ENCODE measurements around the gene RAB33A. TPM values are rescaled to one million over a fixed set of nuclear protein-coding genes. Genes with fewer than 3 reads are reported as not detected.
A peak's percentile ranks its signal among the peaks of the same experiment; 100 is the strongest.

RAB33A gene
- total and polyA plus RNA-seq, 7 donors: 1.2 to 3.8 (median 1.3) TPM; not detected in 3

DNA sequence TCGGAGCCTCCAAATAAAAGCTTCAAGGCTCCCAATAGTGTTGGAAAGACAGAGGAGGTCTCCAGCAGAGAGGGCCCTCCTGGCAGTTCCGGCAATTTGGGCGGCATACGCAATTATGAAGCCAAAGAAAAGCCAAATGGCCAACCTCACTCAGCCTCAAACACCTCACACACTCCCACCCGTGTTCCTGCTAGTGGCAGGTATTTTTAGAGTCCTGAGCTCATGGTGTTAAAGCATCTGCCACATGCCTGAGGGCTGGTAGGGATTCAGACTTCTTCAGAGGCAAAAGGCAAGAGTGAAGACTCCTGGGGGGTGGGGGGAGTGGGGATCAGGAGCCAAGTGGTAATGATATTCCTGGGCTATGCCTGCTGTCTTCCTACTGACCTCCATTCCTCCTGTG lies 7.4 kb downstream of the RAB33A start:
- intact Hi-C loops (cut with DNase I): no loop called here
- peaks cover 0 to 4% (median 0%) of the 10 kb centered on the region in 4 donors for H3K4me1 ChIP-seq

DNA sequence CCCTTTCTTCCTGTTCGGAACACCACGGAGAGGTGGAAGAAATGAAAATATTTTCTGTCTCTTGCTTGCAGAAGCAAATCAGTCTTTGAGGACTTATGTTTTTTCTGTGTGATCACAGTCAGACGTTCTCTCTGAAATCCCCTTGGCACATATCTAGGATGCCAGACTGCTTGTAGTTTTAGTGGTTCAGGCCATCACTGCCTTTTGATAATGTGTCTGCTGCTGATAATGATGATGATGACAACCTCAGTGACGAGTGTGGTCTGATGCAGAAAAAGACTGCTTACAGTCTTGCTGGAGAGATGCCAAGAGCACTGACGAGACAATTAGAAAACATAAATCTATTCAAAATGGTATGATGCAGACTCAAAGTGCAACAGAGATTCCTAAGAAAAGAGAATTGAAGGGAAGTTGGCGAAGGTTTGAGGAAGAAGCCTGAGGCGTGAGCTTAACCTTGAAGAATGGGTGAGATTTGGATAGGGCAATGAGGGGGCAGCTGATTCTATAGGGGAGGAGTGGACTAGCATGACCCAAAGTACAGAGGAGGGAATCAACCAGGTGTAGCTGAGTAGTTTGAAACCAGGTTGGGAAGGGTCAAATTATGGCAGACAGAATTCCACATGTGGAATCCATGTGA lies 7.9 kb downstream of the RAB33A start:
- H3K4me1 ChIP-seq: no peaks in the 10 kb centered on the region

More for the DNA sequence above, 7.4 kb downstream of the RAB33A start:
- DNase-seq: no peak
- 76 to 88% methylated on average over 5 of the region's 5 CpGs for WGBS, 2 donors
- Histone ChIP-seq H3K4me3 (no peak overlapping the region), H3K36me3 (no peaks in the 10 kb centered on the region), H3K27ac (no peak overlapping the region), H3K27me3 (no peaks in the 10 kb centered on the region), H3K9me3 (no peaks in the 10 kb centered on the region)
- TF ChIP-seq, protein P1, sequence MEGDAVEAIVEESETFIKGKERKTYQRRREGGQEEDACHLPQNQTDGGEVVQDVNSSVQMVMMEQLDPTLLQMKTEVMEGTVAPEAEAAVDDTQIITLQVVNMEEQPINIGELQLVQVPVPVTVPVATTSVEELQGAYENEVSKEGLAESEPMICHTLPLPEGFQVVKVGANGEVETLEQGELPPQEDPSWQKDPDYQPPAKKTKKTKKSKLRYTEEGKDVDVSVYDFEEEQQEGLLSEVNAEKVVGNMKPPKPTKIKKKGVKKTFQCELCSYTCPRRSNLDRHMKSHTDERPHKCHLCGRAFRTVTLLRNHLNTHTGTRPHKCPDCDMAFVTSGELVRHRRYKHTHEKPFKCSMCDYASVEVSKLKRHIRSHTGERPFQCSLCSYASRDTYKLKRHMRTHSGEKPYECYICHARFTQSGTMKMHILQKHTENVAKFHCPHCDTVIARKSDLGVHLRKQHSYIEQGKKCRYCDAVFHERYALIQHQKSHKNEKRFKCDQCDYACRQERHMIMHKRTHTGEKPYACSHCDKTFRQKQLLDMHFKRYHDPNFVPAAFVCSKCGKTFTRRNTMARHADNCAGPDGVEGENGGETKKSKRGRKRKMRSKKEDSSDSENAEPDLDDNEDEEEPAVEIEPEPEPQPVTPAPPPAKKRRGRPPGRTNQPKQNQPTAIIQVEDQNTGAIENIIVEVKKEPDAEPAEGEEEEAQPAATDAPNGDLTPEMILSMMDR (IDR thresholded peaks at IDR 0.05): no peak
- TF ChIP-seq POLR2AphosphoS5 (IDR thresholded peaks at IDR 0.05): no peak
- no peak for TF ChIP-seq EP300 (IDR thresholded peaks at IDR 0.05)
- no peak for TF ChIP-seq POLR2A (IDR thresholded peaks at IDR 0.05)

DNA sequence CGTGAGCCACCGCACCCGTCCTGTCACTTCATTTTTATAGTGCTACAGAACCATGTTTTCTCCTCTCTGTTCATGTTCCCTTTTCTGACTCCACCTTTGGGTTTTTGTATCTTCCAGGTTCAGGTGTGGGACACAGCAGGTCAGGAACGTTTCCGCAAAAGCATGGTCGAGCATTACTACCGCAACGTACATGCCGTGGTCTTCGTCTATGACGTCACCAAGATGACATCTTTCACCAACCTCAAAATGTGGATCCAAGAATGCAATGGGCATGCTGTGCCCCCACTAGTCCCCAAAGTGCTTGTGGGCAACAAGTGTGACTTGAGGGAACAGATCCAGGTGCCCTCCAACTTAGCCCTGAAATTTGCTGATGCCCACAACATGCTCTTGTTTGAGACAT lies 12.4 kb downstream of the RAB33A start:
- WGBS, 2 donors: 90 to 93% methylated on average over 11 of the region's 11 CpGs
- TF ChIP-seq, protein P1 (IDR thresholded peaks at IDR 0.05): no peak
- TF ChIP-seq POLR2A (IDR thresholded peaks at IDR 0.05): no peak
- no peak for TF ChIP-seq EP300 (IDR thresholded peaks at IDR 0.05)
- TF ChIP-seq POLR2AphosphoS5 (IDR thresholded peaks at IDR 0.05): no peak
- Histone ChIP-seq H3K4me3 (no peak overlapping the region), H3K27me3 (no peaks in the 10 kb centered on the region), H3K36me3 (no peaks in the 10 kb centered on the region), H3K4me1 (no peaks in the 10 kb centered on the region), H3K9me3 (no peaks in the 10 kb centered on the region), H3K27ac (no peak overlapping the region)
- no peak for DNase-seq
- intact Hi-C loops (cut with DNase I): no loop called here

More for the DNA sequence above, 7.9 kb downstream of the RAB33A start:
- 56 to 64% methylated on average over 7 of the region's 7 CpGs for WGBS, 2 donors
- Histone ChIP-seq H3K9me3 (no peaks in the 10 kb centered on the region), H3K36me3 (no peaks in the 10 kb centered on the region), H3K27me3 (no peaks in the 10 kb centered on the region), H3K4me3 (no peak overlapping the region), H3K27ac (no peak overlapping the region)
- no peak for DNase-seq
- TF ChIP-seq POLR2AphosphoS5 (IDR thresholded peaks at IDR 0.05): no peak
- TF ChIP-seq, protein P1 (IDR thresholded peaks at IDR 0.05): no peak
- no peak for TF ChIP-seq EP300 (IDR thresholded peaks at IDR 0.05)
- no peak for TF ChIP-seq POLR2A (IDR thresholded peaks at IDR 0.05)
- intact Hi-C loops (cut with DNase I): no loop called here

DNA sequence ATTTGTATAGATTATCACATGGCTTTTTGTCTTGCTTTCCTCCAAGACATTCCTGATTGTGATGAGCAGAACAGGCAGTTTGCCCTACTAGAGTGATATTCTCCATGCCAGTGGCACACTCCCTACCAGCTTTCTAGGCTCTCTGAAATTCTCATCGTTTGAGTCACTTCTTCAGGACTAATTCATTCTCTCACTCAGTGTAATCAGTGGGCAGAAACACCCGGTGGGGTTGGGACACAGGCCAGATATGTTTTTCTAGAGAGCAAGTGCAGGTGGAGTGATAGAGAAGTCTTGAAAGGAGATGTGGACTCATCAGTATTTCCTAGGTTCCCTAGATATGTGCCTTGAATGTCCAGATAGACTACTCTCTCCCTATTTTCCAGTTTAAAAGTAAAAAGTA lies 13.1 kb downstream of the RAB33A start:
- no peaks in the 10 kb centered on the region for H3K9me3 ChIP-seq
- WGBS, 2 donors: 31 to 63% methylated on average over 2 of the region's 2 CpGs
- no peaks in the 10 kb centered on the region for H3K27me3 ChIP-seq
- intact Hi-C loops (cut with DNase I): no loop called here
- no peaks in the 10 kb centered on the region for H3K4me1 ChIP-seq
- DNase-seq: no peak
- no peak overlapping the region for H3K4me3 ChIP-seq
- H3K27ac ChIP-seq: no peak overlapping the region
- TF ChIP-seq, protein P1 (IDR thresholded peaks at IDR 0.05): no peak
- TF ChIP-seq EP300 (IDR thresholded peaks at IDR 0.05) (no peak), POLR2AphosphoS5 (IDR thresholded peaks at IDR 0.05) (no peak), POLR2A (IDR thresholded peaks at IDR 0.05) (no peak)
- H3K36me3 ChIP-seq: no peaks in the 10 kb centered on the region

DNA sequence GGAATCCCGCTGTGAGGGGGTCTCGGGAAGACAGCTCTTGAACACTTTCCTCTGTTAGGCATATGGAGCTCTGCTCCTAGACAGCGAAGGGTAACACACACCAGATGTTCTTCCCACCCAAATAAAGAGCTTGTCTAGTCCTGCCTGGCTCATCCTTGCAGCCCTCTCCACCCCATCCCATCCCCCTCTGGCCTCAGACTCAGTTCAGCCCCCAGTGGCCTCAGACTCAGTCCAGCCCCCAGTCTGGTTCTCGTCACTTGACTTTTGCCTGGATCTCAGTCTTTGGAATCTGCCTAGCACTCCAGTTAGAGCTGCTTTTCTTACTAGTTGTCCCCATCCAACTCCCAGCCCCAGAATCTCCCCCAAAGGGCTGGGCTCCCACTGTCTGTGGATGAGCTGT lies 14.9 kb downstream of the RAB33A start:
- no peaks in the 10 kb centered on the region for H3K9me3 ChIP-seq
- DNase-seq: peak; percentile 63
- peak overlapping the region in 1 of 4 donors; percentile 15 for H3K27ac ChIP-seq
- WGBS, 2 donors: 81 to 87% methylated on average over 4 of the region's 4 CpGs
- H3K27me3 ChIP-seq: no peaks in the 10 kb centered on the region
- no peaks in the 10 kb centered on the region for H3K4me1 ChIP-seq
- intact Hi-C loops (cut with DNase I): no loop called here
- H3K4me3 ChIP-seq: no peak overlapping the region
- TF ChIP-seq POLR2AphosphoS5 (IDR thresholded peaks at IDR 0.05) (no peak), EP300 (IDR thresholded peaks at IDR 0.05) (no peak), POLR2A (IDR thresholded peaks at IDR 0.05) (no peak)
- TF ChIP-seq, protein P1 (IDR thresholded peaks at IDR 0.05): no peak
- H3K36me3 ChIP-seq: no peaks in the 10 kb centered on the region
